Ovary (tissue), 9 donors: ENCODE results near the gene SRSF10. TPM values are rescaled to one million over a fixed set of nuclear protein-coding genes. Genes with fewer than 3 reads are reported as not detected.

Experiments used
- microRNA counts: library from miRNA; unstranded; fragments of <30 nt; microRNA quantifications from one replicate; lab custom pipeline; 2016
- microRNA-seq, 3 donors: library from miRNA; unstranded; fragments of <30 nt; microRNA quantifications; one replicate each; pipeline versions ENCODE4 to v1.2.0, GENCODE V29; 2019 to 2020
- polyA plus RNA-seq, 2 donors: library from polyadenylated mRNA; stranded (reverse); fragments of 200-250 nt in 1 of 2; fragments of 350-450 nt in 1 of 2; fragmentation: Illumina TruSeq in 1 of 2; extraction: RNeasy Lipid Tissue Mini Kit (QIAGEN cat#74804) in 1 of 2; gene quantifications; one replicate each; pipeline ENCODE4 v1.2.3, GENCODE V29; 2013 to 2014
- small RNA-seq: library from RNA; depleted of rRNA; stranded (forward); fragments of <200 nt; gene quantifications from one replicate; pipeline ENCODE3, GENCODE V24; 2016
- total RNA-seq, 7 donors: library from RNA; depleted of rRNA in 2 of 7; stranded (reverse); fragments of >200 nt in 2 of 7; fragmentation: NEBNext Ultra II Directional in 3 of 7; extraction: Animal tissue kit (Norgen Biotek cat#: 25700) in 3 of 7; gene quantifications; one replicate each; pipeline versions ENCODE4 v1.1.0 to v1.2.4, GENCODE V29; 2016 to 2023
- donor health status: DM: no; HTN: no; CAD: no; lungs with moderate emphysema.
- donor health status: DM: no; HTN: no; CAD: no.
- donor health status: Bipolar disorder and iron deficiency.
- donor health status: DM: yes; HTN: yes; CAD: no.
- donor health status: DM: no; HTN: no; CAD: no.
- donor health status: DM: yes; HTN: yes; CAD: no.

The SRSF10 gene
- total and polyA plus RNA-seq, 9 donors: 57.1 to 130 (median 99.1) TPM

MicroRNA genes within 50 kb of the gene (microRNA counts, 767-probe panel; counts per million panel counts)
- microRNA hsa-miR-378f (lab: Ali Mortazavi, UCI): 530 counts per million, percentile 78 among the panel's probes with 10 or more counts

Small RNA genes lying within 50 kb of the gene (microRNA-seq; reads per million reads assigned to microRNA genes)
- gene MIR378F: 0 reads per million in 3 donors

Small RNA genes lying within 50 kb of the gene (small RNA-seq; reads per million reads assigned to genes)
- gene MIR378F: not detected

Other genes with a start within 250 kb of the SRSF10 start
- gene ELOA, start 236.9 kb downstream of the SRSF10 start, total RNA-seq: 10 to 100 TPM; 17.8 to 38.0 (median 27.3) TPM
- 10 to 100 TPM; 13.0 to 29.8 TPM for gene ELOA, start 236.9 kb downstream of the SRSF10 start, polyA plus RNA-seq
- 10 to 100 TPM; 39.9 to 46.5 (median 42.7) TPM for gene PITHD1, start 201.9 kb downstream of the SRSF10 start, total RNA-seq
- gene PITHD1, start 201.9 kb downstream of the SRSF10 start, polyA plus RNA-seq: 10 to 100 TPM; 43.4 to 55.0 TPM
- 10 to 100 TPM; 16.5 to 33.2 (median 27.3) TPM for gene LYPLA2, start 189.2 kb downstream of the SRSF10 start, total RNA-seq
- gene LYPLA2, start 189.2 kb downstream of the SRSF10 start, polyA plus RNA-seq: 10 to 100 TPM in 1 of 2 donors, 1 to 10 TPM in 1; 8.5 to 23.4 TPM
- gene GALE, start 179.6 kb downstream of the SRSF10 start, total RNA-seq: 10 to 100 TPM; 10.1 to 17.7 (median 13.4) TPM
- 10 to 100 TPM in 1 of 2 donors, 1 to 10 TPM in 1; 3.2 to 11.5 TPM for gene GALE, start 179.6 kb downstream of the SRSF10 start, polyA plus RNA-seq
- gene HMGCL, start 154.9 kb downstream of the SRSF10 start, total RNA-seq: 10 to 100 TPM; 14.3 to 31.7 (median 25.2) TPM
- gene HMGCL, start 154.9 kb downstream of the SRSF10 start, polyA plus RNA-seq: 10 to 100 TPM; 28.7 to 41.4 TPM
- gene FUCA1, start 112.0 kb downstream of the SRSF10 start, total RNA-seq: 10 to 100 TPM; 21.7 to 66.1 (median 25.6) TPM
- 100 to 1,000 TPM in 1 of 2 donors, 10 to 100 TPM in 1; 25.0 to 112 TPM for gene FUCA1, start 112.0 kb downstream of the SRSF10 start, polyA plus RNA-seq
- gene CNR2, start 67.0 kb downstream of the SRSF10 start, total RNA-seq: under 1 TPM in 2 of 7 donors, not detected in 5; 0.03 to 0.11 TPM
- under 1 TPM in 1 of 2 donors, not detected in 1; 0.10 TPM for gene CNR2, start 67.0 kb downstream of the SRSF10 start, polyA plus RNA-seq
- gene PNRC2, start 20.5 kb downstream of the SRSF10 start, total RNA-seq: 100 to 1,000 TPM in 3 of 7 donors, 10 to 100 TPM in 4; 72.5 to 121 (median 99.0) TPM
- gene PNRC2, start 20.5 kb downstream of the SRSF10 start, polyA plus RNA-seq: 100 to 1,000 TPM in 1 of 2 donors, 10 to 100 TPM in 1; 92.4 to 119 TPM
- gene MYOM3, start 131.8 kb upstream of the SRSF10 start, total RNA-seq: under 1 TPM; 0.08 to 0.60 (median 0.27) TPM
- 1 to 10 TPM in 1 of 2 donors, under 1 TPM in 1; 0.22 to 1.2 TPM for gene MYOM3, start 131.8 kb upstream of the SRSF10 start, polyA plus RNA-seq
- gene IL22RA1, start 162.8 kb upstream of the SRSF10 start, total RNA-seq: under 1 TPM in 6 of 7 donors, not detected in 1; 0.07 to 0.74 (median 0.38) TPM
- 1 to 10 TPM in 1 of 2 donors, under 1 TPM in 1; 0.16 to 1.5 TPM for gene IL22RA1, start 162.8 kb upstream of the SRSF10 start, polyA plus RNA-seq
- gene IFNLR1, start 207.0 kb upstream of the SRSF10 start, total RNA-seq: 1 to 10 TPM; 1.1 to 2.8 (median 2.0) TPM
- under 1 TPM; 0.40 to 0.42 TPM for gene IFNLR1, start 207.0 kb upstream of the SRSF10 start, polyA plus RNA-seq